HG02678 (cell line): ENCODE data around the gene PBRM1.
"Not testable (repeated sequence)": the region's sequence is repeated elsewhere in the genome, so short reads cannot be mapped to it uniquely, and the experiment has no call there.

ENCODE experiments used
- ATAC-seq: cut with Tn5 transposase; IDR thresholded peaks from one replicate; pipeline ENCODE4 v1.9.1; 2021; ENCODE audit warnings: mild to moderate bottlenecking, moderate library complexity; ENCODE audit not compliant: unreplicated experiment

The PBRM1 gene

GRCh38 chr3:52704611-52705437 is 19.1 kb upstream of the PBRM1 start:
- ATAC-seq: peak; percentile 2

- ATAC-seq: no peak
Measured at GRCh38 chr3:52703341-52703740, 17.6 kb upstream of the PBRM1 start.

GRCh38 chr3:52697632-52697965 is 11.9 kb upstream of the PBRM1 start:
- no peak for ATAC-seq

DNA sequence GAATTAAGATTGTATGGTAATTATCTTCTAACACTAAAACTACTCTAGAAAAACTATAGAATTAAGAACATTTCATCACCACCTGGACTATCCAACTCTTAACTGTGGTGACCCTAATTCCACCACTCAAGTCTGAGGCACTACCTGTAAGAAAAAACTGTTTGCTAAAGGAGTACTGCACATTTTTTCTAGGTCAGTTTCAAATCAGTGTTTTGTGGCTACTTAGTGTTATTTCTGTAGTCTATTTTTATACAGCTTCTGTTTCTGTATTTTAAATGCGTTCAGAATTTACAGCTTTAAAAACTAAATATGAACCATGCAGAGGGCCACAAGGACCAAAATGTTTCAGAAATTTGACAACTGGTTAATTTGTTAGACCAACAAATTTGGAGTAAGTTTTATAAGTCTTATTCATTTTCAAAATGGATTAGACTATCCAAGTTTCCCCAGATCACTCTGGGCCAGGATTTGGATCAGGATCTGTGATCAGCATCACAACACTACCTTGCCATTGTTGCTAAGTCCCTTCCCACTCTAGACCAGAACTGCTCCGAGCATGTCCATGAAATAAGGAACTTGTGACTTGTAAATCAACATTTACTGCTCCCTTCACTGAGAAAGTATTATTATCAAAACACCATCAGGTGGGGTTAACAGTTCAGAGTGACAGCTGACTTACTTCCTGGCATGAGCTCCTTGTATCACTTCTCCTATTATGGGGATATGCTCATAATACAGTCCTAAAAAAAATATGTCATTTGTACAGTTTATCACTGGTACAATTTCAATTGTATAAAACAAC is 11.3 kb upstream of the PBRM1 start:
- no peak for ATAC-seq

DNA sequence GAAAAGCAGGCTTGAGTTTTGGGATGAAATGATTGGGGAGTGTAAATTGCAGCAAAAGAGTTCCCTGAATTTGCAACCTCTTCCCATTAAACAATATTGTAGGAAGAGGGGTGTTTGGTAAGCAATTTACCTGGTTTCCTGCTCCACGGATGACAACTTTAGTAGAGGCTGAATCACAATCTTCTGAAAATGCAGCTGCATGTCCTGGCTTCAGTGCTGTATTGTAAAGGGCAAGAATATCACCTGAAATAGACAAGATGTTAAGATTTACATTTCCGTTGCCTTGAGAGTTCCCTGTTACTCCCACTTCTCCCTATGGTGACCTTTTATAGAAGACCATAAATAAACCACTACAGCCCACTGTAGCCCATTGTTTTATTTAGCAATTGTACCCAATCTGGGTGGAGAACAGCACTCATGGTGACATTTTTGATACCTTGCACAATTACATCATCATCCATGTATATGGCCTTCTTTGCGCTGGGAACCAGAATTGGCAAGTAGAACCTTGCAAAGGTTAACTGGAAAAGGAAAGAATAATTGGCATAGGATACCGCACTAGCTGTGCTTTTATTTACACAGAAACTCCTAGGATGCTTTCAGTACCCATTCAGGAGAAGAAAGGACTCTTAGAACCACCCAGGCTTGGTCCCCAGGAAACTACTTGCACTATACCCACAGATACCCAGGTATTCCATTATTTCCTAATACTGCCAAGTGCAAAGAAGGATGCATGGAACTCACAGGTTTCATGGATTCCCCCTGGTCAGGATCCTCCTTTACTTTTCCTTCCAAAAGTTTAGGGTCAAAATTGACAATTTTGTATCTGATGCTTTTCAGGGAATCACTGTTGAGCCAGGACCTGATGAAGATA is 10.3 kb upstream of the PBRM1 start:
- no peak for ATAC-seq

GRCh38 chr3:52694528-52695189 is 8.9 kb upstream of the PBRM1 start:
- ATAC-seq: no peak

- ATAC-seq: no peak
Measured at GRCh38 chr3:52693071-52693470, 7.4 kb upstream of the PBRM1 start.

- ATAC-seq: no peak
Measured at GRCh38 chr3:52690560-52690959, 4.8 kb upstream of the PBRM1 start.

DNA sequence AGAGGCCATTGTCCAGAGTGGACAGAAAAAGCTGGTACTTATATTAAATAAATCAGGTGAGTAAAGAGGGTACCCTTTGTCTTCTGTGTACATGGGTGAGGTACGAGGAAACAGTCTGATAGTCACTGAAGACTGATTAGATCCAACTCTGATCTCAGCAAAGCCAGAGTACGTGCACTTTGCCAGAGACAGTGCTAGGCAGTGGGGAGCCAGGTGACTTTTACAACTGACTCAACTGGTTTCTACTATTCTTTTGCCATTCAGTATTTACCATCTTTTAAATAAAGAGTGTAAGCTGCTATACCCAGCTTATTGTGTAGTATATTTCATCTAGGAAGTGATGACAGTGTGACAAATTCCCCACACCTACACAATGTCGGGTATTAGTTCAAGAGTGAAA is 3.4 kb upstream of the PBRM1 start:
- no peak for ATAC-seq

DNA sequence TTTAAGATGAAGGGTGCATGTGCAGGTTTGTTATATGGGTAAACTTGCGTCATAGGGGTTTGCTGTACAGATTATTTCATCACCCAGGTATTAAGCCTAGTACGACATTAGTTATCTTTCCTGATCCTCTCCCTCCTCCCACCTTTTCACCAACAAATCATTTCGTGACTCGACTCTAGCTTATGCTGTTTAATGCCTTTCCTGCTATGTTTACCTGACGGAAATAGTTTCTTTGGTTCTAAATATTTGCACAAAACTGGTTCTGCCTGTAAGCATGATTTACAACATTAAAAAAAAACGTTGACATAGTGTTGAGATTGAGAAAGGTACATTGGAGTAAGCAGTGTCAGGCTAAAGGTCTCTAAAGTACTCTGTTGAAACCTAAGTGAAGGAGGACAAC is 2.6 kb upstream of the PBRM1 start:
- no peak for ATAC-seq

- ATAC-seq: peak; percentile 80
Measured at GRCh38 chr3:52685285-52685708, 416 bp downstream of the PBRM1 start.

DNA sequence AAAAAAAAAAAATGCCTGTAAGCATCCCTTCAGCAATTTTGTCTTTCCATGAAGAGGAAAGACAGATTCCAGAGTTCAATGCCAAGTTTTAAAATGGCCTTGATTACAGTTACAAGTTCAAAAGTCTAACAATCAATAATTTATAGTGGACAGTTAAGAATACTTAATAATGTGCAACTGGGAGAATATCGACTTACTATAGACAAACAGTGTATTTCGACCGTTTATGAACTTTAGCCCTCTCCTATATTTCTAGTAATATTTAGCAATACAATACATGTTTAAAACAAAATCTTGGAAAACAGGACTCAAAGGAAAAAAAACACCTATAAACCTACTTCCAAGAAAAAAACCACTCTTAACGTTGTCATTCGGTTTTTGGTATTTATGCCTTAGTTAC is 1.5 kb downstream of the PBRM1 start:
- no peak for ATAC-seq

DNA sequence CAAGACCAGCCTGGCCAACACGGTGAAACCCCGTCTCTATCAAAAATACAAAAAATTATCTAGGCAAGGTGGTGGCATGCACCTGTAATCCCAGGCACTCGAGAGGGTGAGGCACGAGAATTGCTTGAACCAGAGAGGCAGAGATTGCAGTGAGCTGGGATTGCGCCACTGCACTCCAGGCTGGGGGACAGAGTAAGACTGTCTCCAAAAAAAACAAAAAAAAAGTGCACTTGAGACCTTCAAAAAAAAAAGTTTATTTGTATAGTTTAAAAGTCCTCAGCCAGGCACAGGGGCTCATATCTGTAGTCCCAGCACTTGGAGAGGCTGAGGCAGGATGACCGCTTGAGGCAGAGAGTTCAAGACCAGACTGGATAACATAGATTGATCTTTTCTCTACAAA is 2.1 kb downstream of the PBRM1 start:
- no peak for ATAC-seq

DNA sequence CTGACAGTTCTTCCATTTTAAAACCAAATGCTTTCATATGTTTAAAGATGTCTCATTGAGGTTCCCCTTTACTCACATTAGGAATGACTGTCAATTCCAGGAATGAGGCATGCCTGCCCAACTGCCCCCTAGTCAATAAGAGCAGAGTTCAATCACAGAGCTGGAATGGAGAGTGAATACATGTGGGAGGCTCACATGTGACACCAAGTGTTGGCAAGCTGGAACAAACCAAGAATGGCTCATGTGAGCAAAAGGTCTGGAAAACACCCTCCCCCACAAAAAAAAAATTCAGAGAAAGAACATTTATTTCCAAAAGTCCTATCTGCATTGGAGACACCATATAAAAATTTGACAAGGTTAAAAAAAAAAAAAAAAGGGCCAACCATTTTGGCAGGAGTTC is 3.7 kb downstream of the PBRM1 start:
- ATAC-seq: no peak

DNA sequence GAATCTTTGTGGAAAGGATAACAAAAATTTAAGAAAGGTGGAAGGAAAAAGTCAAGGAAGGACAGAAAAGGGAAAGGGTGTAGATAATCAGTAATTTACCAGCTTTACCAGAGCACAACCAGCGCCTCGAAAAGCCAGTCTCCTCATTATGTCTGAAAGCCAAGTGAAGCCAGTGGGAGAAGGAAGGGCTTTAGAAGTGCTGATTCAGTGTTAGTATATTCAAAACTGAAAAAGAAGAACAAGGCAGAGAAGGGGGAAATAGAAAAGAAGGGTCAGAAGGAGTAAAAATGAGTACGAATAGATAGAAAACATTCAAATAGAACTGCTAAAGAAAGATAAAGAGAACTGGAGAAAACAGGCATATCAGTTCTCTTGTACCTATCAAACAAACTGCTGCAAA is 4.1 kb downstream of the PBRM1 start:
- ATAC-seq: no peak

GRCh38 chr3:52679811-52680210 is 5.9 kb downstream of the PBRM1 start:
- no peak for ATAC-seq

DNA sequence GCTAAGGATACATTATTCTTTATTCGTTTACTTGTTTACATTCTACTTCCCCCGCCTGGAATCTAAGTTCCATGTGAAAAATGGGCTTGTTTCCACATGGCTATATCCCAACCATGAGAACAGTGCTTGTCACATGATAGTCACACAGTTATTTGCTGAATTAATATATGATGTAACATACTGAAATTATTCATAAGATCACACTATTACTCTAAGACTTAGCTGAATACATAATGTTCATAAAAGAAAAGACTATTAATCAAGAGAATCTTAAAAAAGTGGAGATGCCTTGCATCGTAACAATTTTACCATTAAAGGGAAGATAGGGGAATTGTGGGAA is 6.5 kb downstream of the PBRM1 start:
- no peak for ATAC-seq

DNA sequence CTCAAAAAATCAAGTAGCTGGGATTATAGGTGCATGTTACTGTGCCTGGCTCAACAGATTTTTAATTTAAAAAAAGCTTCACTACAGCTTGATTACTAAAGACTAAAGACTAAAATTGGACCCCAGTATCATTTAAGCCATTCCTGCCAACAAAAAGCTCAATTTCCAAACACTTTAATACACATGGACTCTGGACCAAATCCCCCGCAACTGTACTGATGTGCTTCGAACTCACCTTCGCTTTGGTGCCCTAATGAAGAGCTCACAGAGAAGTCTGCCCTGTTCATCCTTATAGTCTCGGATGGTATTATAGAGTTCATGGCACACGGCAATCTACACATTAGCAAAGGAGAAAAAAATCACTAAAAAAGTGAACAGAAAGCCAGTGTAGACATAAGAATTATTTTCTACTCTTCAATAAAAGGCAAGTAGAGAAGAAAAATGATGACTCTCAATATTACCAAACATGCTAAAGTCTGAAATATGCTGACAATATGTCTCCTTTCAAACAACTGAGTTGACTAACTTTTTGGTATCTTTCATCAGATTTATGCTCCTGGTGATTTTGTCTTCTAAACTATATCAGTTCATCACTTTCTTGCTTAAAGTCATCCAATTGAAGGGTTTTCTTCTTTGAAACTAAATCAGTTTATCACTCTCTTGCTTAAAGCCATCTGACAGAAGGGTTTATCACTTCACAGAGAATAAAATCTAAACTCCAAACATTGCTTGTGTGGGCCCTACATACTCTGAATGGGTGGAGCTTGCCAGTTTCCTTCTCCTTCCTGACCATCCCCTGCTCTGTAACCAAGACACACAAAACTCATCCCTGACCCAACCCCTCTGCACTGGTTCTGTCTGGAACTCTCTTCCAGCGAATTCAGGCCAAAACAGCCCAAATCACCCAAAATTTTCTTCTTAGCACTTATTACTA is 7.2 kb downstream of the PBRM1 start:
- ATAC-seq: no peak

DNA sequence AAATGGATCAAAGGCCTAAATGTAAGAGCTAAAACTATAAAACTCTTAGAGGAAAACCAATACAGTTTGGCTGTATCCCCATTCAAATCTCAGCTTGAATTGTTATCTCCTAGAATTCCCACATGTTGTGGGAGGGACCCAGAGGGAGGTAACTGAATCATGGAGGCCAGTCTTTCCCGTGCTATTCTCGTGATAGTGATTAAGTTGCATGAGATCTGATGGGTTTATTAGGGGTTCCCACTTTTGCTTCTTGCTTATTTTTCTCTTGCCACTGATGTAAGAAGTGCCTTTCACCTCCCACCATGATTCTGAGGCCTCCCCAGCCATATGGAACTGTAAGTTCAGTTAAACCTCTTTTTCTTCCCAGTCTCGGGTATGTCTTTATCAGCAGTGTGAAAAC is 9.5 kb downstream of the PBRM1 start:
- not testable (repeated sequence) for ATAC-seq

DNA sequence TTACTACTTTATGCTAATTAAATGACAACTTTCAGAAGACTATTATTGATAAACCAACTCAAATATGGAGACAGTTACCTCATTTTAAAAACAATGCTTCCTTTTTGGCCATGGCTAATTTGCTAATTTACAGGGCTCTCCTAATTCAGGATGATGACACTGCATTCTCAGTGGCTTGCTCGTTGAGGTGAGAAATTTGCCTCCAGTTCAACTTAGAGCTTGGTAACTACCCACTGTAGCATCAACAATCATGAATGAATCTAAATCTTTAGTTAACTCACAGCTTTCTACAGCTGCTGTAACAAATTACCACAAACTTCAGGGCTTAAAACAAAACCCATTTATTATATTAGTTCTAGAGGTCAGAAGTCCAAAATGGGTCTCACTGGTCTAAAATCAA is 14.0 kb downstream of the PBRM1 start:
- no peak for ATAC-seq
